HepG2 (cell line): ENCODE results near the gene SLC38A9. TPM values are rescaled to one million over a fixed set of nuclear protein-coding genes. Genes with fewer than 3 reads are reported as not detected.

Source experiments
- CEBPB ChIP-seq: IDR thresholded peaks from 2 replicates; pipeline ENCODE4 v1.6.1; 2011; ENCODE audit warnings: low read depth, low read length, improper control_type of control experiment, borderline replicate concordance
- CHD4 ChIP-seq: fragments of 200-600 bp; sonication (generic); IDR thresholded peaks from 2 replicates; pipeline ENCODE4 v1.7.0; 2017; ENCODE audit warnings: mild to moderate bottlenecking, low read length, borderline replicate concordance
- GTF3A ChIP-seq: sonication (generic); formaldehyde crosslinking; conservative IDR thresholded peaks from 2 replicates; pipeline ENCODE4 v1.4.0; 2020; ENCODE audit warnings: mild to moderate bottlenecking, missing genetic modification reagents
- KLF16 ChIP-seq, 2 experiments: sonication (generic) in 1 of 2; formaldehyde crosslinking in 1 of 2; IDR thresholded peaks; 2 replicates each; pipeline versions ENCODE4 v1.6.1 to v1.8.0; 2016 to 2023; ENCODE audit warnings: missing genetic modification reagents in 2 of 2, missing compliant biosample characterization in 1 of 2
- NFE2 ChIP-seq: sonication (generic); formaldehyde crosslinking; IDR thresholded peaks from 2 replicates; pipeline ENCODE4 v1.4.0; 2020; ENCODE audit warnings: missing genetic modification reagents
- TAF1 ChIP-seq: sonication (generic); formaldehyde crosslinking; IDR thresholded peaks from 2 replicates; pipeline ENCODE4 v1.4.0; 2020; ENCODE audit warnings: missing genetic modification reagents
- TCF12 ChIP-seq, 2 experiments: fragments of 450-650 bp in 1 of 2; sonication (generic) in 1 of 2; formaldehyde crosslinking in 1 of 2; IDR thresholded peaks; 2 replicates each; pipeline versions ENCODE4 v1.6.1 to v1.8.0; 2017 to 2022; ENCODE audit warnings: antibody characterized with exemption in 1 of 2, mild to moderate bottlenecking in 1 of 2, missing genetic modification reagents in 1 of 2, moderate library complexity in 1 of 2
- U2AF2 ChIP-seq: fragments of 200-400 bp; formaldehyde crosslinking; IDR thresholded peaks from 2 replicates; pipeline ENCODE4 v1.6.1; 2017; ENCODE audit warnings: low read depth, mild to moderate bottlenecking, low read length
- polyA plus RNA-seq, 8 experiments: library from polyadenylated mRNA; depleted of rRNA in 3 of 8; stranded (reverse) in 7 of 8; unstranded in 1 of 8; fragments of >200 nt; fragmentation: Illumina TruSeq in 4 of 8; extraction: Trizol in 4 of 8; gene quantifications; 2 replicates each; pipeline versions ENCODE4 v1.2.1 to v1.2.3, GENCODE V29; 2011 to 2016; ENCODE audit warnings: low read depth in 4 of 8, missing spikeins in 1 of 8, mixed read lengths in 1 of 8; ENCODE audit not compliant: insufficient read depth in 1 of 8
- total RNA-seq, 5 experiments: library from RNA; depleted of rRNA; stranded (reverse); fragments of >200 nt; fragmentation: Illumina TruSeq; extraction: Trizol; gene quantifications; 2 replicates each; pipeline ENCODE4 v1.2.3, GENCODE V29; 2016; ENCODE audit warnings: low read depth in 1 of 5
- TF ChIP-seq, protein P1 (sequence below): IDR thresholded peaks from 2 replicates; pipeline ENCODE4 v1.6.1; 2018; ENCODE audit warnings: missing genetic modification reagents, mild to moderate bottlenecking, missing compliant biosample characterization
- TF ChIP-seq, protein P2 (sequence below): sonication (generic); formaldehyde crosslinking; IDR thresholded peaks from 2 replicates; pipeline ENCODE4 v1.4.0; 2020; ENCODE audit warnings: missing genetic modification reagents
- TF ChIP-seq, protein P3 (sequence below): sonication (generic); formaldehyde crosslinking; IDR thresholded peaks from 2 replicates; pipeline ENCODE4 v1.4.0; 2020; ENCODE audit warnings: missing genetic modification reagents
- TF ChIP-seq, protein P4 (sequence below): sonication (generic); formaldehyde crosslinking; IDR thresholded peaks from 2 replicates; pipeline ENCODE4 v1.4.0; 2020; ENCODE audit warnings: missing genetic modification reagents
- TF ChIP-seq, protein P5 (sequence below): sonication (generic); formaldehyde crosslinking; IDR thresholded peaks from 2 replicates; pipeline ENCODE4 v1.5.0; 2020; ENCODE audit warnings: mild to moderate bottlenecking, missing genetic modification reagents
- TF ChIP-seq, protein P6 (sequence below): IDR thresholded peaks from 2 replicates; pipeline ENCODE4 v1.4.0; 2020; ENCODE audit warnings: mild to moderate bottlenecking, missing genetic modification reagents
- TF ChIP-seq, protein P7 (sequence below): sonication (generic); formaldehyde crosslinking; conservative IDR thresholded peaks from 2 replicates; pipeline ENCODE4 v1.4.0; 2020; ENCODE audit warnings: missing genetic modification reagents

SLC38A9 gene
- total and polyA plus RNA-seq, 2 of the 13 experiments (the other 11 are each of a cell fraction or from before 2014, with no cell fraction given) = 19.3 to 36.0 TPM

DNA sequence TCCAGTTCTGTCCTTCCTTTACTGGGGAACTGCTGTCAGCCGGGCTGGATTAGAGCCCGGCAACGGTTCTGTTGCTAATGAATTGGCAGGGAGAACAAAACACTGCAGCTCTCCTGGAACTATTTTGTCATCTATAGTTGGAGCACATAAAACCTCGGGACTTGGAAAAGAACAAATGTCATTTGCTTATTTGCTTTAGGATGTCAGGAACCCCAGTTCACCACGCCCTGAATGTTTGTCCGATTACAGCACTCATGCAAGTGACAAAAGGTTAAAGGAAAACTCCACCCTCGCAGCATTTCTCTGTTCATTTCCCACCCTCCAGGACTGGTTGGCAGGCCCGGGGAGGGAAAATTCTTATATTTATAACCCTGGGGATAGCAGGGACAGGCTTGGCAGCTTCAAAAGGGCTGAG is 110.9 kb downstream of the SLC38A9 start (continued):
- TF ChIP-seq, protein P1, sequence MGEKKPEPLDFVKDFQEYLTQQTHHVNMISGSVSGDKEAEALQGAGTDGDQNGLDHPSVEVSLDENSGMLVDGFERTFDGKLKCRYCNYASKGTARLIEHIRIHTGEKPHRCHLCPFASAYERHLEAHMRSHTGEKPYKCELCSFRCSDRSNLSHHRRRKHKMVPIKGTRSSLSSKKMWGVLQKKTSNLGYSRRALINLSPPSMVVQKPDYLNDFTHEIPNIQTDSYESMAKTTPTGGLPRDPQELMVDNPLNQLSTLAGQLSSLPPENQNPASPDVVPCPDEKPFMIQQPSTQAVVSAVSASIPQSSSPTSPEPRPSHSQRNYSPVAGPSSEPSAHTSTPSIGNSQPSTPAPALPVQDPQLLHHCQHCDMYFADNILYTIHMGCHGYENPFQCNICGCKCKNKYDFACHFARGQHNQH (CRISPR knock-in tag) = no peak
- TF ChIP-seq, protein P2, sequence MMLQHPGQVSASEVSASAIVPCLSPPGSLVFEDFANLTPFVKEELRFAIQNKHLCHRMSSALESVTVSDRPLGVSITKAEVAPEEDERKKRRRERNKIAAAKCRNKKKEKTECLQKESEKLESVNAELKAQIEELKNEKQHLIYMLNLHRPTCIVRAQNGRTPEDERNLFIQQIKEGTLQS (CRISPR knock-in tag) = peak; percentile 17; the same call in 1 of the 2 replicates
- TF ChIP-seq, protein P3, sequence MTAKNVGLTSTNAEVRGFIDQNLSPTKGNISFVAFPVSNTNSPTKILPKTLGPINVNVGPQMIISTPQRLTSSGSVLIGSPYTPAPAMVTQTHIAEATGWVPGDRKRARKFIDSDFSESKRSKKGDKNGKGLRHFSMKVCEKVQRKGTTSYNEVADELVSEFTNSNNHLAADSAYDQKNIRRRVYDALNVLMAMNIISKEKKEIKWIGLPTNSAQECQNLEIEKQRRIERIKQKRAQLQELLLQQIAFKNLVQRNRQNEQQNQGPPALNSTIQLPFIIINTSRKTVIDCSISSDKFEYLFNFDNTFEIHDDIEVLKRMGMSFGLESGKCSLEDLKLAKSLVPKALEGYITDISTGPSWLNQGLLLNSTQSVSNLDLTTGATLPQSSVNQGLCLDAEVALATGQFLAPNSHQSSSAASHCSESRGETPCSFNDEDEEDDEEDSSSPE (CRISPR knock-in tag) = no peak
- TF ChIP-seq KLF16 (CRISPR knock-in tag; IDR thresholded peaks at IDR 0.05) = no peak
- TF ChIP-seq, protein P4, sequence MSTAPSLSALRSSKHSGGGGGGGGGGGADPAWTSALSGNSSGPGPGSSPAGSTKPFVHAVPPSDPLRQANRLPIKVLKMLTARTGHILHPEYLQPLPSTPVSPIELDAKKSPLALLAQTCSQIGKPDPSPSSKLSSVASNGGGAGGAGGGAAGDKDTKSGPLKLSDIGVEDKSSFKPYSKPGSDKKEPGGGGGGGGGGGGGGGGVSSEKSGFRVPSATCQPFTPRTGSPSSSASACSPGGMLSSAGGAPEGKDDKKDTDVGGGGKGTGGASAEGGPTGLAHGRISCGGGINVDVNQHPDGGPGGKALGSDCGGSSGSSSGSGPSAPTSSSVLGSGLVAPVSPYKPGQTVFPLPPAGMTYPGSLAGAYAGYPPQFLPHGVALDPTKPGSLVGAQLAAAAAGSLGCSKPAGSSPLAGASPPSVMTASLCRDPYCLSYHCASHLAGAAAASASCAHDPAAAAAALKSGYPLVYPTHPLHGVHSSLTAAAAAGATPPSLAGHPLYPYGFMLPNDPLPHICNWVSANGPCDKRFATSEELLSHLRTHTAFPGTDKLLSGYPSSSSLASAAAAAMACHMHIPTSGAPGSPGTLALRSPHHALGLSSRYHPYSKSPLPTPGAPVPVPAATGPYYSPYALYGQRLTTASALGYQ = no peak
- TF ChIP-seq CEBPB = no peak
- no peak for TF ChIP-seq U2AF2
- TF ChIP-seq TAF1 (CRISPR knock-in tag) = no peak
- no peak for TF ChIP-seq CHD4
- TF ChIP-seq, protein P5, sequence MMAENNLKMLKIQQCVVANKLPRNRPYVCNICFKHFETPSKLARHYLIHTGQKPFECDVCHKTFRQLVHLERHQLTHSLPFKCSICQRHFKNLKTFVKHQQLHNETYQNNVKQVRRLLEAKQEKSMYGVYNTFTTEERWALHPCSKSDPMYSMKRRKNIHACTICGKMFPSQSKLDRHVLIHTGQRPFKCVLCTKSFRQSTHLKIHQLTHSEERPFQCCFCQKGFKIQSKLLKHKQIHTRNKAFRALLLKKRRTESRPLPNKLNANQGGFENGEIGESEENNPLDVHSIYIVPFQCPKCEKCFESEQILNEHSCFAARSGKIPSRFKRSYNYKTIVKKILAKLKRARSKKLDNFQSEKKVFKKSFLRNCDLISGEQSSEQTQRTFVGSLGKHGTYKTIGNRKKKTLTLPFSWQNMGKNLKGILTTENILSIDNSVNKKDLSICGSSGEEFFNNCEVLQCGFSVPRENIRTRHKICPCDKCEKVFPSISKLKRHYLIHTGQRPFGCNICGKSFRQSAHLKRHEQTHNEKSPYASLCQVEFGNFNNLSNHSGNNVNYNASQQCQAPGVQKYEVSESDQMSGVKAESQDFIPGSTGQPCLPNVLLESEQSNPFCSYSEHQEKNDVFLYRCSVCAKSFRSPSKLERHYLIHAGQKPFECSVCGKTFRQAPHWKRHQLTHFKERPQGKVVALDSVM (CRISPR knock-in tag) = no peak
- TF ChIP-seq GTF3A (CRISPR knock-in tag) = no peak
- TF ChIP-seq, protein P6, sequence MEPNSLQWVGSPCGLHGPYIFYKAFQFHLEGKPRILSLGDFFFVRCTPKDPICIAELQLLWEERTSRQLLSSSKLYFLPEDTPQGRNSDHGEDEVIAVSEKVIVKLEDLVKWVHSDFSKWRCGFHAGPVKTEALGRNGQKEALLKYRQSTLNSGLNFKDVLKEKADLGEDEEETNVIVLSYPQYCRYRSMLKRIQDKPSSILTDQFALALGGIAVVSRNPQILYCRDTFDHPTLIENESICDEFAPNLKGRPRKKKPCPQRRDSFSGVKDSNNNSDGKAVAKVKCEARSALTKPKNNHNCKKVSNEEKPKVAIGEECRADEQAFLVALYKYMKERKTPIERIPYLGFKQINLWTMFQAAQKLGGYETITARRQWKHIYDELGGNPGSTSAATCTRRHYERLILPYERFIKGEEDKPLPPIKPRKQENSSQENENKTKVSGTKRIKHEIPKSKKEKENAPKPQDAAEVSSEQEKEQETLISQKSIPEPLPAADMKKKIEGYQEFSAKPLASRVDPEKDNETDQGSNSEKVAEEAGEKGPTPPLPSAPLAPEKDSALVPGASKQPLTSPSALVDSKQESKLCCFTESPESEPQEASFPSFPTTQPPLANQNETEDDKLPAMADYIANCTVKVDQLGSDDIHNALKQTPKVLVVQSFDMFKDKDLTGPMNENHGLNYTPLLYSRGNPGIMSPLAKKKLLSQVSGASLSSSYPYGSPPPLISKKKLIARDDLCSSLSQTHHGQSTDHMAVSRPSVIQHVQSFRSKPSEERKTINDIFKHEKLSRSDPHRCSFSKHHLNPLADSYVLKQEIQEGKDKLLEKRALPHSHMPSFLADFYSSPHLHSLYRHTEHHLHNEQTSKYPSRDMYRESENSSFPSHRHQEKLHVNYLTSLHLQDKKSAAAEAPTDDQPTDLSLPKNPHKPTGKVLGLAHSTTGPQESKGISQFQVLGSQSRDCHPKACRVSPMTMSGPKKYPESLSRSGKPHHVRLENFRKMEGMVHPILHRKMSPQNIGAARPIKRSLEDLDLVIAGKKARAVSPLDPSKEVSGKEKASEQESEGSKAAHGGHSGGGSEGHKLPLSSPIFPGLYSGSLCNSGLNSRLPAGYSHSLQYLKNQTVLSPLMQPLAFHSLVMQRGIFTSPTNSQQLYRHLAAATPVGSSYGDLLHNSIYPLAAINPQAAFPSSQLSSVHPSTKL (CRISPR knock-in tag) = peak; percentile 49; the same call in 1 of the 2 replicates
- no peak for TF ChIP-seq NFE2 (CRISPR knock-in tag)
- TF ChIP-seq, protein P7, sequence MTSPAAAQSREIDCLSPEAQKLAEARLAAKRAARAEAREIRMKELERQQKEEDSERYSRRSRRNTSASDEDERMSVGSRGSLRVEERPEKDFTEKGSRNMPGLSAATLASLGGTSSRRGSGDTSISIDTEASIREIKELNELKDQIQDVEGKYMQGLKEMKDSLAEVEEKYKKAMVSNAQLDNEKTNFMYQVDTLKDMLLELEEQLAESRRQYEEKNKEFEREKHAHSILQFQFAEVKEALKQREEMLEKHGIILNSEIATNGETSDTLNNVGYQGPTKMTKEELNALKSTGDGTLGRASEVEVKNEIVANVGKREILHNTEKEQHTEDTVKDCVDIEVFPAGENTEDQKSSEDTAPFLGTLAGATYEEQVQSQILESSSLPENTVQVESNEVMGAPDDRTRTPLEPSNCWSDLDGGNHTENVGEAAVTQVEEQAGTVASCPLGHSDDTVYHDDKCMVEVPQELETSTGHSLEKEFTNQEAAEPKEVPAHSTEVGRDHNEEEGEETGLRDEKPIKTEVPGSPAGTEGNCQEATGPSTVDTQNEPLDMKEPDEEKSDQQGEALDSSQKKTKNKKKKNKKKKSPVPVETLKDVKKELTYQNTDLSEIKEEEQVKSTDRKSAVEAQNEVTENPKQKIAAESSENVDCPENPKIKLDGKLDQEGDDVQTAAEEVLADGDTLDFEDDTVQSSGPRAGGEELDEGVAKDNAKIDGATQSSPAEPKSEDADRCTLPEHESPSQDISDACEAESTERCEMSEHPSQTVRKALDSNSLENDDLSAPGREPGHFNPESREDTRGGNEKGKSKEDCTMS = no peak
- no peak for TF ChIP-seq TCF12 (IDR thresholded peaks at IDR 0.05)
- TF ChIP-seq TCF12 (CRISPR knock-in tag; IDR thresholded peaks at IDR 0.05) = no peak
